Prostate gland (tissue), 2 donors: ENCODE results near the gene EDC4.

Experiments
- POLR2A ChIP-seq: fragments of 450-650 bp; IDR thresholded peaks from one replicate; pipeline ENCODE4 v1.6.1; 2016; ENCODE audit warnings: antibody characterized with exemption, mild to moderate bottlenecking
- POLR2AphosphoS5 ChIP-seq: sonication (generic); formaldehyde crosslinking; IDR thresholded peaks from one replicate; pipeline ENCODE4 v1.6.1; 2017; ENCODE audit warnings: antibody characterized with exemption
- TF ChIP-seq, protein P1 (sequence below), 4 experiments: fragments of 200-600 bp in 2 of 4; fragments of 450-650 bp in 2 of 4; sonication (generic) in 2 of 4; IDR thresholded peaks; 1 replicate in 3 of 4; 2 replicates in 1 of 4; pipeline ENCODE4 v1.5.1; 2016 to 2019; ENCODE audit warnings: antibody characterized with exemption in 4 of 4, mild to moderate bottlenecking in 2 of 4, moderate library complexity in 2 of 4

- TF ChIP-seq, protein P1, sequence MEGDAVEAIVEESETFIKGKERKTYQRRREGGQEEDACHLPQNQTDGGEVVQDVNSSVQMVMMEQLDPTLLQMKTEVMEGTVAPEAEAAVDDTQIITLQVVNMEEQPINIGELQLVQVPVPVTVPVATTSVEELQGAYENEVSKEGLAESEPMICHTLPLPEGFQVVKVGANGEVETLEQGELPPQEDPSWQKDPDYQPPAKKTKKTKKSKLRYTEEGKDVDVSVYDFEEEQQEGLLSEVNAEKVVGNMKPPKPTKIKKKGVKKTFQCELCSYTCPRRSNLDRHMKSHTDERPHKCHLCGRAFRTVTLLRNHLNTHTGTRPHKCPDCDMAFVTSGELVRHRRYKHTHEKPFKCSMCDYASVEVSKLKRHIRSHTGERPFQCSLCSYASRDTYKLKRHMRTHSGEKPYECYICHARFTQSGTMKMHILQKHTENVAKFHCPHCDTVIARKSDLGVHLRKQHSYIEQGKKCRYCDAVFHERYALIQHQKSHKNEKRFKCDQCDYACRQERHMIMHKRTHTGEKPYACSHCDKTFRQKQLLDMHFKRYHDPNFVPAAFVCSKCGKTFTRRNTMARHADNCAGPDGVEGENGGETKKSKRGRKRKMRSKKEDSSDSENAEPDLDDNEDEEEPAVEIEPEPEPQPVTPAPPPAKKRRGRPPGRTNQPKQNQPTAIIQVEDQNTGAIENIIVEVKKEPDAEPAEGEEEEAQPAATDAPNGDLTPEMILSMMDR (IDR thresholded peaks at IDR 0.05): no peak
- TF ChIP-seq POLR2A (no peak), POLR2AphosphoS5 (no peak)
Measured at GRCh38 chr16:67924140-67924906, 51.5 kb downstream of the EDC4 start.
